ELR (cell line): ENCODE results near the gene CSDE1.
A peak's percentile ranks its signal among the peaks of the same experiment; 100 is the strongest.

ENCODE experiments used
- DNase-seq: peaks from one replicate; pipeline ENCODE4 v3.0.0-alpha.2; 2015; ENCODE audit warnings: low read depth

CSDE1 gene

DNA sequence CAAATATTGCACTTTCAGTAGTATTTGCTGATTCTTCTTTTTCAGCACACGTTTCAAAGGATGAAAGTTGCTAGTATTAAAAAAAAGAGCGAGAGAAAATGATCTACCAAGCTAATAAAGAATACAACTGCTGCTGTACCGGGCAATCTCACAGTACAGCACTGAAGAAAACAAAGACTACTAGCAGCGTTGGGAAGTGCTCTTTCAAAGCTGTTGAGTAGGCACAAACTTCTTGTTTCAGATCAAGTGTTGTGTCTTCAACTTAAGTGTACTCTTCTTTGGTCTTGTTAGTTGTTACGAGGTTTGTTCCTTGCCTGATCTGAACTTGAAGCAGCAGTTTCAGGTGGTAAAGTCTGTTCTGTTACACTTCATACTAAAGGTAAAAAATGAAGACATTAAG lies 7.9 kb downstream of the CSDE1 start:
- DNase-seq: no peak

DNA sequence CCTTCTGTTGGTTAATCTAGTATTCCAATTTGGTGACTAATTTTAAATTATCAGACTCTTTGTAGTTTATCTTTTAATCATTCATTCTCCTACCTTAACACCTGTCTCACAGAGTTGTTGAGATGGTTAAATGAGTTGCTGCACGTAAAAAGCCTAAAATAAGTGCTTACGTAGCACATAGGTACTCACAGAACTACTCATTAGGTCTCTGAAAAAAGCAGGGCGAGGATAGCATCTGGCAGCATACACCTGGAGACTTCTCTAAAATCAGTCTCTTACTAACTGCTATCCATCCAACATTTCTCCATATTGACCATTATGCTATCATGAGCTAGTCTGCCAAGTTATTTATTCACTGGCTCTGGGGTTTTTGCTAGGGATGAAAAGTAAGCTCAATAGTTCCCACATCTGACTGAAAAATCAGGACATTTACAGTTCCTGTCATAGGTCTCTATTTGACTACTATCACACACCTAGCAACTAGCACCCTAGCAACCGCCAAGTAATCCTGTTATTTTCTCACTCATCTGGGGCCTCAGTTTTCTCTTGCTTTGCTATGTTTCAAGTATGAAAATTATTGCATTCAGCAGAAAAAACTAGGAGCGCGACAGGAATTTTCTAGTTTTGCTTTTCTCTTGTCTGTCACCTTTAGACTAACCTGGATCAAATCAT lies 11.2 kb downstream of the CSDE1 start:
- DNase-seq: no peak

DNA sequence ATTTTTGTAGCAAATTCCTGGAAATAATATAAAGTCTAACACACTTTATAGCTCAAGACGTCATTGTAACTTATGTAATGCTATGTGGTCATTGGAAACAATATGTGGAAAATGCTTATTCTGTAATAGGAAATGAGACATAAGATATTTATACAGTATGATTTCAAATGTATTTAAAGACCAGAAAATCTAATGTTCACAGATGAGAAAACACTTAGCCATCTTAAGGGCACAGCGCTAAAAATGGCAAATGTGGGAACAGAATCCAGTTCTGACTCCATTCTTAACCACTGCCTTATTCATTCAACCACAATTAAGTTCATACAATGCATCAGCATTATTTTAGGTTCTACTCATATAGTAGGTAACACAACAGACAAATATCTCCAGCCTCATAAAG lies 12.5 kb downstream of the CSDE1 start:
- DNase-seq: peak; percentile 35

GRCh38 chr1:114741963-114742746 lies 15.6 kb downstream of the CSDE1 start:
- no peak for DNase-seq

DNA sequence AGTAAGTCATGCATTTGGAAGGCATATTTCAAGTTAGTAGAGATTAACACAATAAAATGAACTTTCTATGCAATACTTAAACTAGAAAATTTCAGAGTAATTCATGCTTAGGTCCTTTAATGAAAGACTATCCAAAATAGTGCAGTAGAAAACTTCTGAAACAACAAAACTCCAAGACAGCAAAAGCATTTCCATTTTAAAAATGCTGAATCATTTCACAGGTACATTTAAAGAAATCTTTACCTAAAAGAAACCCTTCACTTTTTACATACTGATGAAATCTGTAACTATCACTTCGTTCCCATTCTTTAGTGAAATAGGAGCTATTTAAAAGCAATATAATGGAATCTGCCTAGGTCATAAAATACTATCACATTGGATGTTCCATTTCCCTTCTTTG lies 17.5 kb downstream of the CSDE1 start:
- DNase-seq: no peak

- no peak for DNase-seq
These were observed 20.4 kb downstream of the CSDE1 start for GRCh38 chr1:114737314-114737849.

DNA sequence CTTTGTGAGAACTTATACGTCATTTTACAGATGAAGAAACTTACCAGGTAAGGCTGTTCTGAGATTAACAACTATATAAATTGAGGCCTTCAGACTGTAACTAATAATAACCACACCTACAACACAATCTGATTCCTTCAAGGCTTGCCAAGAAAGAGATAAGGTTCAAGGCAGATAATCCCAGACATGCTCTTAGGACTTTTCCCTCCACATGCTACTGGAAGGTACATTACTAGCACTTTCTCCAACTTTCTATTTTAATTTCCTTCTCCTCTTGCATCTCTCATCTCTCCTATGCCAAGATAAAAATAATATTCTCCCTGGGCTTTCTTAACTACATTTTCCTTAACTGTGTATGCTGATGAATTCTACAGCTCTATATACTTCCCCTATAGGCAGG lies 22.3 kb downstream of the CSDE1 start:
- DNase-seq: no peak

DNA sequence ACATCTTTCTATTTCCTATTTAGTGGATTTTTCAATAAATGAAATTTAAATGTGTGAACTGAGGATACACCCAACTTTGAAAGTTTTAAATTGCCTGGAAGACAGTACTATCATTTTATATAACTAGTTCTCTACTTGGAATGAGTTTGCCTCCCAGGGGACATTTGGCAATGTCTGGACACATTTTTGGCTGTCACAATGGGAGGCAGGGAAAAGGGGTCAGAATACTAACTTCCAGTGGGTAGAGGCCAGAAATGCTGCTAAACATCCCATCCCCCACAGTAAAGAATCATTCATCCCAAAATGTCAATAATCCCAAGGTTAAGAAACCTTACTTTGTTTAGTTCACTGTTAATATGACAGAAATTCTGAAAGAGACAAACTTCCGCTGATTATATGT lies 28.0 kb downstream of the CSDE1 start:
- no peak for DNase-seq

- no peak for DNase-seq
These were observed 29.2 kb downstream of the CSDE1 start for GRCh38 chr1:114728553-114728952.

- DNase-seq: peak; percentile 25
These were observed 32.6 kb downstream of the CSDE1 start for GRCh38 chr1:114725230-114725629.

- DNase-seq: no peak
These were observed 33.9 kb downstream of the CSDE1 start for GRCh38 chr1:114723915-114724314.

GRCh38 chr1:114723457-114723856 lies 34.3 kb downstream of the CSDE1 start:
- DNase-seq: no peak

DNA sequence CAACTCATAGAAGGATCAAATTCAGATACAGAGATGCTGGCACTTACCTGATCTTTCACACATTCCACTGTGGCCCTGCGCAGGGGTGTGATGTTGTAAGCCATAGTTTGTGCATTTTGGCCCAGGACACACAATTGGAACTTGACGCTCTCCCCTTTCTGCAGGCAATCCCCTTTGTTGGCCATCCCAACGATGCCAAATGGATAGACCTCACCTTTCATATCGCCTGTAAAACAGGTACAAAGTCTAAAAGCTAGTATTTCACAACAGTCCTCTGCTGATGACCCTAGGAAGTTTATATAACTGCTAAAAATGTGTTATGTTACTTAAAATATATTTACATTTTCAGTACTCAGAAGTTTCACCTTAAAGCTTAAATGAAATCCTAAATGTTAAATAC lies 37.3 kb downstream of the CSDE1 start:
- no peak for DNase-seq

GRCh38 chr1:114719424-114719787 lies 38.4 kb downstream of the CSDE1 start:
- DNase-seq: peak; percentile 67

DNA sequence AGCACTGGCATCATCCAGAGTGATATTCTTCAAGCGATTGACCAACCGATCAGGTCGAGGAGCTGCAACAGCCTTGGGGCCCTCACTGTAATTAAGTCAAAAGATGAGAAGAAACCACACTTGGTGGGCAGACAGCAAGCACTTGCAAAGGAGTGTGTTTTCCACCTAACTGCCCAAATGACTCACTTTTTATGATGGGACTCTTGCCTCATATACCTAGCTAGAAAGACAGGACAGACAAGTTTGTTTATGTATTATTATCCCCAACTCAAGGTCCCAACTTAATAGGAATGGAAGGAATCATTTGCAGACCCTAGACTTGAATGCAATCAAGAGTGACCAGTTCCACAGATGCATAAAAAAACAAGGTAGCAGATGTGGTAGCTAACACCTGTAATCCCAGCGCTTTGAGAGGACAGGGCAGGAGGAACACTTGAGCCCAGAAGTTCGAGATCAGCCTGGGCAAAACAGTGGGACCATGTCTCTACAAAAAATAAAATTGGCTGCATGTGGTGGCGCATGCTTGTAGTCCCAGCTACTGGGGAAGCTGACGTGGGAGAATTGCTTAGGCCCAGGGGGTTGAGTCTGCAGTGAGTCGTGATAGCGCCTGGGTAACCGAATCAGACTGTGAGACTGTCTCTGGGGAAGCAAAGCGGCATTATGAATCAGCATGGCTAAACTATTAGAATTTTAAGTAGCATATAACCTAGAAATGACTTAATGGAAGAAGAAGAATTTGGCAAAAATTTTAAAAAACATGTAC lies 38.9 kb downstream of the CSDE1 start:
- DNase-seq: peak; percentile 79

DNA sequence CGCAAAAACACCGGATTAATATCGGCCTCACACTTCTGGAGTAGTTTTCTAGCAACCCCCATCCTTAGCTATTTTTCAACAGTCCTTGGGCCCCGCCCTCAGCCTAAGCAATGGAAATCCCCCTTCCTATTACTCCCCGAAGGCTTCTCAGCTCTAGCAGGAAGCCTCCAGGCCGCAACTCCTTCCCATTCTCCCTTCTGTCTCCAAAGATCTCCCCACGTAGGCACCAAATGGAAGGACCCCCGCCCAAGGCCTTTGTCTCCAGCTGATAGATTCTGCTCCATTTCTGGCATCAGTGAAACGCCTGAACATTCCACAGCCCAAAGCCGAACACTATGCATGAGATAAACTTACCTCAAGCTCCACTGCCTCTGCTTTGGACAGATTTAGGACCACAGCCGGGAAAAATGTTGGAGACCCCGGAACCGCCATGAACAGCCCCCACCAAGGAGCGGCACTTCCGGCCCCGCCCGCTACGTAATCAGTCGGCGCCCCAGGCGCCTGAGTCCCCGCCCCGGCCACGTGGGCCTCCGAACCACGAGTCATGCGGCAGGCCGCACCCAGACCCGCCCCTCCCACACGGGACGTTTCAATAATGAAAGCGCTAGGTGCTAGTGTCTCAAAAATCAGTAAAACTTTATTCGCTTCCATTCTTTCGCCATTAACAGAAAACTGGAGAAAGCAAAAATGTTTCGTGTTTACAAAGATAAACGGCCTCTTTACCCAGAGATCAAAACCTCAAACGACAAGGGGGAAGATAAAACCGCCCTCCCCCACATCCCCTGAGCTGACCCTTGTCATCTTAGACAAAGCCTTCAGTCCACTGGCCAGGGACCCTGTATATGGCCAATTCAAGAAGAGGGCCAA lies 41.2 kb downstream of the CSDE1 start, which contains the start of gene NRAS:
Gene NRAS (minus strand): TSS at position 468 of the 867 bp plus-strand sequence. CDS start 611 bp downstream, outside the sequence.
- DNase-seq: peak; percentile 94

- DNase-seq: no peak
These were observed 41.9 kb downstream of the CSDE1 start for GRCh38 chr1:114715952-114716303.

DNA sequence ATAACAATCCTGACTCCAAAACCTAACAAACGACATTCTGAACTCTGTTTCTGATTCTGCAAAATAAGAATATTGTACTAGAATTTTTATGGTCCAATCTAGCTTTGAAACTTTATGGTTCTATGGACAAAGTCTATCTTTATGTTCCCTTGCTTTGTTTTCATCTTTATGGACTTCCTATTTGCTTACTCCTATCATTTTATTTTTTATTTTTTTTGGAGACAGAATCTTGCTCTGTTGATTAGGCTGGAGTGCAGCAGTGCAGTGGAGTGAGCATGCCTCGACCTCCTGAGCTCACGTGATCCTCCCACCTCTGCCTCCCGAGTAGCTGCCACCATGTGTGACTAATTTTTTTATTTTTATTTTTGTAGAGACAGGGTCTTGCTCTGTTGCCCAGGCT lies 44.8 kb downstream of the CSDE1 start:
- no peak for DNase-seq

DNA sequence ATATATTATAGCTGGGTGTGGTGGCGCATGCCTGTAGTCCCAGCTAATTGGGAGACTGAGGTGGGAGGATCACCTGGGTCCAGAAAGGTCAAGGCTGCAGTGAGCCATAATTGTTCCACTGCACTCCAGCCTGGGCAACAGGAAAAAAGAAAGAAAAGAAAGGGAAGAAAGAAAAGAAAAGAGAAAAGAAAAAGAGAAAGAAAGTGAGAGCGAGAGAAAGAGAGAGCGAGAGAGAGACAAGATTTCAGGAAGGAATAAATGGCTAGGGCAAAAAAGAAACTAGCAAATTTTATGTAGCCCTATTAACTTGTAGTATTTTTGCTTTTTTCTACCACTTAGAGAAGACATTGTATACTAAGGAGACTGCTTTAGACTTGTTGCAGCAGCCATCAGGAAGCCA lies 47.4 kb downstream of the CSDE1 start:
- DNase-seq: no peak

DNA sequence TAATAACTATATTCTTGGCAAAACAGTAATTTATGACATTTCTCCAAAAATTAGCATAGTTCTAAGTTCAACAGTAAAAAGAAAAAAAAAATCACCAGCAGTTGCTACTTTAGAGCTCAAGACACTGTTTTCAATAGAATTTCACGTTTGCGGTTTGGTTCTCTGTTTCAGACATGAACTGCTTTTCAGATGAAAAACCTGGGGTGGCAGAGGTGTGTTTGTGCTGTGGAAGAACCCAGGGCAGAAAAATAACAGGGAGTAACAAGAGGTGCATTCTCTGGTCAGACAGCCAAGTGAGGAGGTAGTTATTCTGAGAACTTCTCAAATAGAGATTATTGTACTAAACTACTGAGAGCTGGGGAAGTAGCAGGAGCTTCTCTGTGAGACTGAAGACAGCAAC lies 50.2 kb downstream of the CSDE1 start:
- DNase-seq: no peak

- no peak for DNase-seq
These were observed 54.5 kb downstream of the CSDE1 start for GRCh38 chr1:114703242-114703641.

GRCh38 chr1:114702737-114703136 lies 55.0 kb downstream of the CSDE1 start:
- no peak for DNase-seq
